Measurements from ENCODE around the gene MYL3.

MYL3 gene

GRCh38 chr3:46849686-46850467, 13.4 kb downstream of the MYL3 start:
- DNase-seq (ENCODE audit: low spot score), result no peak

GRCh38 chr3:46849045-46849631, 14.1 kb downstream of the MYL3 start:
- no peak for DNase-seq (ENCODE audit: low spot score)

- DNase-seq (ENCODE audit: low spot score), result no peak
Measured at GRCh38 chr3:46848271-46849044, 14.8 kb downstream of the MYL3 start.

GRCh38 chr3:46847744-46848143, 15.5 kb downstream of the MYL3 start:
- no peak for DNase-seq (ENCODE audit: low spot score)

GRCh38 chr3:46846624-46847542, 16.4 kb downstream of the MYL3 start:
- no peak for DNase-seq (ENCODE audit: low spot score)

GRCh38 chr3:46845860-46846623, 17.2 kb downstream of the MYL3 start:
- no peak for DNase-seq (ENCODE audit: low spot score)

GRCh38 chr3:46845397-46845859, 17.8 kb downstream of the MYL3 start:
- no peak for DNase-seq (ENCODE audit: low spot score)

- no peak for DNase-seq (ENCODE audit: low spot score)
Measured at GRCh38 chr3:46844881-46845312, 18.3 kb downstream of the MYL3 start.

- no peak for DNase-seq (ENCODE audit: low spot score)
Measured at GRCh38 chr3:46844397-46844796, 18.8 kb downstream of the MYL3 start.

GRCh38 chr3:46843508-46843907, 19.7 kb downstream of the MYL3 start:
- DNase-seq (ENCODE audit: low spot score), result no peak

- no peak for DNase-seq (ENCODE audit: low spot score)
Measured at GRCh38 chr3:46840491-46840890, 22.8 kb downstream of the MYL3 start.

GRCh38 chr3:46838301-46838700, 24.9 kb downstream of the MYL3 start:
- DNase-seq (ENCODE audit: low spot score), result no peak

- no peak for DNase-seq (ENCODE audit: low spot score)
Measured at GRCh38 chr3:46835491-46835890, 27.8 kb downstream of the MYL3 start.

- no peak for DNase-seq (ENCODE audit: low spot score)
Measured at GRCh38 chr3:46835054-46835453, 28.2 kb downstream of the MYL3 start.

GRCh38 chr3:46833346-46834300, 29.6 kb downstream of the MYL3 start:
- no peak for DNase-seq (ENCODE audit: low spot score)

GRCh38 chr3:46831841-46832240, 31.4 kb downstream of the MYL3 start:
- no peak for DNase-seq (ENCODE audit: low spot score)

- no peak for DNase-seq (ENCODE audit: low spot score)
Measured at GRCh38 chr3:46831316-46831715, 31.9 kb downstream of the MYL3 start.

- no peak for DNase-seq (ENCODE audit: low spot score)
Measured at GRCh38 chr3:46830801-46831200, 32.4 kb downstream of the MYL3 start.

GRCh38 chr3:46829699-46830208, 33.5 kb downstream of the MYL3 start:
- no peak for DNase-seq (ENCODE audit: low spot score)

GRCh38 chr3:46825450-46825849, 37.8 kb downstream of the MYL3 start:
- no peak for DNase-seq (ENCODE audit: low spot score)
